Measurements from ENCODE around the gene RBMS3.

RBMS3 gene

GRCh38 chr3:29922992-29923746, 642.3 kb downstream of the RBMS3 start:
- DNase-seq: no peak

- no peak for DNase-seq
Measured at GRCh38 chr3:29924783-29925561, 644.1 kb downstream of the RBMS3 start.

GRCh38 chr3:29926378-29926777, 645.5 kb downstream of the RBMS3 start:
- DNase-seq: no peak

GRCh38 chr3:29932696-29933325, 651.9 kb downstream of the RBMS3 start:
- no peak for DNase-seq

GRCh38 chr3:29933802-29934490, 653.1 kb downstream of the RBMS3 start:
- no peak for DNase-seq

GRCh38 chr3:29934751-29935150, 653.9 kb downstream of the RBMS3 start:
- no peak for DNase-seq

GRCh38 chr3:29936054-29936453, 655.2 kb downstream of the RBMS3 start:
- DNase-seq: peak; percentile 60

- no peak for DNase-seq
Measured at GRCh38 chr3:29936766-29937165, 655.9 kb downstream of the RBMS3 start.

- no peak for DNase-seq
Measured at GRCh38 chr3:29937185-29937584, 656.3 kb downstream of the RBMS3 start.

- no peak for DNase-seq
Measured at GRCh38 chr3:29940759-29941323, 660.0 kb downstream of the RBMS3 start.

GRCh38 chr3:29942297-29942696, 661.4 kb downstream of the RBMS3 start:
- no peak for DNase-seq

- DNase-seq: no peak
Measured at GRCh38 chr3:29949131-29949530, 668.3 kb downstream of the RBMS3 start.

- DNase-seq: peak; percentile 1
Measured at GRCh38 chr3:29949940-29950616, 669.2 kb downstream of the RBMS3 start.

- no peak for DNase-seq
Measured at GRCh38 chr3:29952431-29952830, 671.6 kb downstream of the RBMS3 start.

GRCh38 chr3:29955413-29955812, 674.5 kb downstream of the RBMS3 start:
- no peak for DNase-seq

GRCh38 chr3:29958816-29959215, 677.9 kb downstream of the RBMS3 start:
- no peak for DNase-seq

GRCh38 chr3:29971895-29972294, 691.0 kb downstream of the RBMS3 start:
- DNase-seq: no peak

GRCh38 chr3:29972320-29972993, 691.6 kb downstream of the RBMS3 start:
- DNase-seq: no peak

- no peak for DNase-seq
Measured at GRCh38 chr3:29973763-29974162, 692.9 kb downstream of the RBMS3 start.

- no peak for DNase-seq
Measured at GRCh38 chr3:29976871-29977270, 696.0 kb downstream of the RBMS3 start.

GRCh38 chr3:29977360-29977759, 696.5 kb downstream of the RBMS3 start:
- no peak for DNase-seq

- no peak for DNase-seq
Measured at GRCh38 chr3:29978036-29978435, 697.2 kb downstream of the RBMS3 start.

All from activated CD4-positive, alpha-beta T cell treated with anti-CD3 and anti-CD28 coated beads, Interleukin-2, Interleukin-6, amounts not matched to agents 100 ng/mL and 50 ng/mL, durations not matched to agents 16 hours and 8 hours (primary cell).